Naive thymus-derived CD4-positive, alpha-beta T cell (primary cell): ENCODE data around the gene WIPF2. TPM values are rescaled to one million over a fixed set of nuclear protein-coding genes. Genes with fewer than 3 reads are reported as not detected.
A peak's percentile ranks its signal among the peaks of the same experiment; 100 is the strongest.

Source experiments
- ATAC-seq: fragments of 150-1000 bp; cut with Tn5 transposase; 2 replicates; pipeline ENCODE4 v1.10.0; 2021; ENCODE audit warnings: mild to moderate bottlenecking, moderate library complexity
- CTCF ChIA-PET: fragments of 350-600 bp; sonication (Branson Sonifier 250); formaldehyde crosslinking; loops from one replicate; lab custom pipeline; 2021; ENCODE audit warnings: antibody characterized with exemption; lab: Charles Lee
- POLR2A ChIA-PET: fragments of 350-600 bp; sonication (Branson Sonifier 250); formaldehyde crosslinking; loops from one replicate; lab custom pipeline; 2021; ENCODE audit warnings: antibody characterized with exemption, inconsistent platforms; lab: Charles Lee
- DNase-seq, 9 donors: peaks; one replicate each; pipeline versions ENCODE4 v3.0.0 to v3.0.0-alpha.2; 2020 to 2022; ENCODE audit warnings: mixed read lengths in 1 of 9
- H3K27ac ChIP-seq: one replicate; pipeline ENCODE4 v1.7.0; 2013; ENCODE audit warnings: mild to moderate bottlenecking, low read depth, low read length, moderate library complexity
- H3K27me3 ChIP-seq, 2 donors: one replicate each; pipeline ENCODE4 v1.7.0; 2013; ENCODE audit warnings: low read length in 2 of 2, mild to moderate bottlenecking in 2 of 2, moderate library complexity in 2 of 2; ENCODE audit not compliant: control insufficient read depth in 2 of 2, insufficient read depth in 2 of 2
- H3K36me3 ChIP-seq, 3 experiments: 1 replicate in 2 of 3; 2 replicates in 1 of 3; pipeline ENCODE4 v1.7.0; 2013; ENCODE audit warnings: low read length in 3 of 3, mild to moderate bottlenecking in 3 of 3, moderate library complexity in 1 of 3; ENCODE audit not compliant: insufficient read depth in 3 of 3, control insufficient read depth in 2 of 3
- H3K4me1 ChIP-seq, 2 donors: one replicate each; pipeline ENCODE4 v1.7.0; 2013; ENCODE audit warnings: low read length in 2 of 2, mild to moderate bottlenecking in 2 of 2, moderate library complexity in 1 of 2; ENCODE audit not compliant: control insufficient read depth in 2 of 2, insufficient read depth in 2 of 2
- H3K4me3 ChIP-seq: 2 replicates; pipeline ENCODE4 v1.7.0; 2013; ENCODE audit warnings: mild to moderate bottlenecking, low read length
- H3K9me3 ChIP-seq, 3 experiments: 1 replicate in 2 of 3; 2 replicates in 1 of 3; pipeline ENCODE4 v1.7.0; 2013; ENCODE audit warnings: low read length in 3 of 3; ENCODE audit not compliant: control insufficient read depth in 2 of 3
- H3K27ac Mint-ChIP-seq, 9 donors: one replicate each; pipeline ENCODE4 v1.8.0; 2020 to 2022; ENCODE audit warnings: mixed read lengths in 9 of 9, mild to moderate bottlenecking in 8 of 9, moderate library complexity in 5 of 9, inconsistent platforms in 2 of 9
- H3K27me3 Mint-ChIP-seq, 5 donors: one replicate each; pipeline ENCODE4 v1.8.0; 2021 to 2022; ENCODE audit warnings: mixed read lengths in 5 of 5, mild to moderate bottlenecking in 1 of 5
- H3K36me3 Mint-ChIP-seq, 5 donors: one replicate each; pipeline ENCODE4 v1.8.0; 2020 to 2022; ENCODE audit warnings: mixed read lengths in 5 of 5, mild to moderate bottlenecking in 3 of 5, inconsistent platforms in 1 of 5
- H3K4me1 Mint-ChIP-seq, 7 donors: one replicate each; pipeline ENCODE4 v1.8.0; 2020 to 2022; ENCODE audit warnings: mixed read lengths in 7 of 7, mild to moderate bottlenecking in 3 of 7, inconsistent platforms in 1 of 7
- H3K4me3 Mint-ChIP-seq, 10 donors: one replicate each; pipeline ENCODE4 v1.8.0; 2020 to 2022; ENCODE audit warnings: mild to moderate bottlenecking in 10 of 10, mixed read lengths in 10 of 10, moderate library complexity in 6 of 10, inconsistent platforms in 2 of 10
- H3K9me3 Mint-ChIP-seq, 11 donors: one replicate each; pipeline ENCODE4 v1.8.0; 2020 to 2022; ENCODE audit warnings: mixed read lengths in 11 of 11, mild to moderate bottlenecking in 4 of 11, inconsistent platforms in 1 of 11, moderate library complexity in 1 of 11
- intact Hi-C, 2 donors: fragments of 100-400 bp; cut with micrococcal nuclease; formaldehyde crosslinking; loops; one replicate each; pipeline ENCODE4 v1.15.1; 2023
- microRNA-seq: library from miRNA; unstranded; fragments of <30 nt; microRNA quantifications from one replicate; pipeline ENCODE4 v1.2.0, GENCODE V29; 2022; ENCODE audit warnings: borderline microRNAs expressed
- polyA plus RNA-seq, 2 donors: library from polyadenylated mRNA; unstranded; fragments of 300-500 nt; fragmentation: Illumina TruSeq; gene quantifications; one replicate each; pipeline ENCODE4 v1.2.3, GENCODE V29; 2021
- total RNA-seq, 6 experiments: library from RNA in 5 of 6; stranded (reverse) in 5 of 6; gene quantifications; 1 replicate in 5 of 6; 2 replicates in 1 of 6; pipeline ENCODE4 v1.2.3 and lab custom pipeline; 2021 to 2026

WIPF2 gene
- total and polyA plus RNA-seq, 7 experiments from 2014 or later: 5.0 to 31.8 (median 25.2) TPM

- ChIA-PET CTCF (interaction anchor here (0.6 to 3.2 kb wide), 7 partner anchors 10 to 633 kb away, joined by 3 to 10 read pairs (median 3); no protein-coding TSS in a partner anchor), POLR2A (interaction anchor here (0.6 to 34.9 kb wide), 7 partner anchors 10 to 405 kb away, joined by 3 to 742 read pairs (median 5); partner anchors contain the start of gene RARA)
- H3K27me3 Mint-ChIP-seq: no peaks in the 10 kb centered on the region
- Histone ChIP-seq H3K4me1 (peaks cover 66 to 82% of the 10 kb centered on the region in 2 donors), H3K4me3 (no peak overlapping the region), H3K36me3 (peaks cover 0 to 15% (median 0%) of the 10 kb centered on the region in 3 experiments), H3K27me3 (no peaks in the 10 kb centered on the region), H3K9me3 (no peaks in the 10 kb centered on the region), H3K27ac (peak overlapping the region; percentile 60)
- intact Hi-C loops: loop anchor here (1.0 kb wide), 1 partner anchor 10 kb away; no protein-coding TSS in a partner anchor
- peak overlapping the region; percentile 73 to 99 (median 88) for H3K27ac Mint-ChIP-seq
- no peaks in the 10 kb centered on the region for H3K9me3 Mint-ChIP-seq
- ATAC-seq (no peak), DNase-seq (no peak)
- peaks cover 73 to 92% (median 84%) of the 10 kb centered on the region in 7 donors for H3K4me1 Mint-ChIP-seq
- peak overlapping the region; percentile 63 to 97 (median 75) for H3K4me3 Mint-ChIP-seq
- peaks cover 0 to 36% (median 11%) of the 10 kb centered on the region in 5 donors for H3K36me3 Mint-ChIP-seq
Measured at GRCh38 chr17:40330850-40331470, 111.9 kb downstream of the WIPF2 start.

- H3K9me3 ChIP-seq: no peaks in the 10 kb centered on the region
- peaks cover 0 to 15% (median 0%) of the 10 kb centered on the region in 3 experiments for H3K36me3 ChIP-seq
- peaks cover 65 to 85% (median 79%) of the 10 kb centered on the region in 7 donors for H3K4me1 Mint-ChIP-seq
- H3K27me3 Mint-ChIP-seq: no peaks in the 10 kb centered on the region
- H3K36me3 Mint-ChIP-seq: peaks cover 0 to 36% (median 11%) of the 10 kb centered on the region in 5 donors
- ATAC-seq: peak; percentile 9
- peaks cover 56 to 72% of the 10 kb centered on the region in 2 donors for H3K4me1 ChIP-seq
- H3K27ac ChIP-seq: peak overlapping the region; percentile 31
- CTCF ChIA-PET: interaction anchor here (0.8 to 3.2 kb wide), 5 partner anchors 9 to 30 kb away, joined by 3 to 10 read pairs (median 4); no protein-coding TSS in a partner anchor
- no peaks in the 10 kb centered on the region for H3K9me3 Mint-ChIP-seq
- no peak for DNase-seq
- peak overlapping the region in 9 of 10 donors; percentile 8 to 97 (median 63) for H3K4me3 Mint-ChIP-seq
- H3K27ac Mint-ChIP-seq: peak overlapping the region; percentile 56 to 99 (median 85)
- no peak overlapping the region for H3K4me3 ChIP-seq
- H3K27me3 ChIP-seq: no peaks in the 10 kb centered on the region
- POLR2A ChIA-PET: interaction anchor here (0.6 to 34.9 kb wide), 6 partner anchors 8 to 406 kb away, joined by 3 to 742 read pairs (median 5); partner anchors contain the start of gene RARA
- intact Hi-C loops: no loop called here
Measured at GRCh38 chr17:40331743-40332641, 112.9 kb downstream of the WIPF2 start.

Small RNA genes lying within 50 kb of the gene (microRNA-seq; reads per million reads assigned to microRNA genes)
- not detected for gene MIR6867

Other genes with a start within 250 kb of the WIPF2 start
- 100 to 1,000 TPM in 1 of 5 experiments, 10 to 100 TPM in 4; 55.7 to 111 (median 68.9) TPM for gene PSMD3, start 238.5 kb upstream of the WIPF2 start, total RNA-seq
- gene PSMD3, start 238.5 kb upstream of the WIPF2 start, polyA plus RNA-seq: 10 to 100 TPM; 44.6 to 53.1 TPM
- gene CSF3, start 203.9 kb upstream of the WIPF2 start, total RNA-seq: not detected
- not detected for gene CSF3, start 203.9 kb upstream of the WIPF2 start, polyA plus RNA-seq
- gene MED24, start 164.9 kb upstream of the WIPF2 start, total RNA-seq: 100 to 1,000 TPM in 1 of 5 experiments, 10 to 100 TPM in 4; 82.9 to 103 (median 91.4) TPM
- gene MED24, start 164.9 kb upstream of the WIPF2 start, polyA plus RNA-seq: 10 to 100 TPM; 46.7 to 62.7 TPM
- gene THRA, start 156.3 kb upstream of the WIPF2 start, total RNA-seq: 10 to 100 TPM in 4 of 5 experiments, 1 to 10 TPM in 1; 3.2 to 55.9 (median 48.4) TPM
- gene THRA, start 156.3 kb upstream of the WIPF2 start, polyA plus RNA-seq: 10 to 100 TPM; 17.7 to 26.2 TPM
- gene NR1D1, start 118.7 kb upstream of the WIPF2 start, total RNA-seq: 10 to 100 TPM in 4 of 5 experiments, 1 to 10 TPM in 1; 3.6 to 34.2 (median 17.3) TPM
- gene NR1D1, start 118.7 kb upstream of the WIPF2 start, polyA plus RNA-seq: 10 to 100 TPM in 1 of 2 donors, 1 to 10 TPM in 1; 4.7 to 11.2 TPM
- gene MSL1, start 97.3 kb upstream of the WIPF2 start, total RNA-seq: 100 to 1,000 TPM in 4 of 5 experiments, 10 to 100 TPM in 1; 97.0 to 145 (median 113) TPM
- 10 to 100 TPM in 1 of 2 donors, 1 to 10 TPM in 1; 8.0 to 11.3 TPM for gene MSL1, start 97.3 kb upstream of the WIPF2 start, polyA plus RNA-seq
- gene CASC3, start 78.8 kb upstream of the WIPF2 start, total RNA-seq: 100 to 1,000 TPM in 4 of 5 experiments, 10 to 100 TPM in 1; 93.4 to 160 (median 144) TPM
- 10 to 100 TPM; 43.5 to 51.5 TPM for gene CASC3, start 78.8 kb upstream of the WIPF2 start, polyA plus RNA-seq
- gene RAPGEFL1, start 41.8 kb upstream of the WIPF2 start, total RNA-seq: 10 to 100 TPM in 1 of 5 experiments, 1 to 10 TPM in 4; 5.0 to 10.7 (median 6.3) TPM
- gene RAPGEFL1, start 41.8 kb upstream of the WIPF2 start, polyA plus RNA-seq: under 1 TPM; 0.24 to 0.47 TPM
- gene CDC6, start 68.6 kb downstream of the WIPF2 start, total RNA-seq: 10 to 100 TPM in 1 of 5 experiments, 1 to 10 TPM in 1, under 1 TPM in 3; 0.51 to 73.6 (median 0.85) TPM
- gene CDC6, start 68.6 kb downstream of the WIPF2 start, polyA plus RNA-seq: under 1 TPM; 0.09 to 0.24 TPM
- gene RARA, start 89.9 kb downstream of the WIPF2 start, total RNA-seq: 100 to 1,000 TPM in 1 of 5 experiments, 10 to 100 TPM in 4; 40.0 to 115 (median 43.8) TPM
- gene RARA, start 89.9 kb downstream of the WIPF2 start, polyA plus RNA-seq: 10 to 100 TPM in 1 of 2 donors, 1 to 10 TPM in 1; 6.7 to 16.5 TPM
- under 1 TPM in 1 of 5 experiments, not detected in 4; 0.27 TPM for gene GJD3, start 145.4 kb downstream of the WIPF2 start, total RNA-seq
- gene GJD3, start 145.4 kb downstream of the WIPF2 start, polyA plus RNA-seq: not detected
- 100 to 1,000 TPM in 1 of 5 experiments, 1 to 10 TPM in 3, under 1 TPM in 1; 0.54 to 273 (median 1.2) TPM for gene TOP2A, start 198.6 kb downstream of the WIPF2 start, total RNA-seq
- gene TOP2A, start 198.6 kb downstream of the WIPF2 start, polyA plus RNA-seq: not detected
- 100 to 1,000 TPM in 1 of 5 experiments, 1 to 10 TPM in 4; 1.5 to 116 (median 1.9) TPM for gene IGFBP4, start 224.1 kb downstream of the WIPF2 start, total RNA-seq
- 1 to 10 TPM in 1 of 2 donors, under 1 TPM in 1; 0.45 to 1.0 TPM for gene IGFBP4, start 224.1 kb downstream of the WIPF2 start, polyA plus RNA-seq